ENCODE measurements around the gene DLEC1.

DNA sequence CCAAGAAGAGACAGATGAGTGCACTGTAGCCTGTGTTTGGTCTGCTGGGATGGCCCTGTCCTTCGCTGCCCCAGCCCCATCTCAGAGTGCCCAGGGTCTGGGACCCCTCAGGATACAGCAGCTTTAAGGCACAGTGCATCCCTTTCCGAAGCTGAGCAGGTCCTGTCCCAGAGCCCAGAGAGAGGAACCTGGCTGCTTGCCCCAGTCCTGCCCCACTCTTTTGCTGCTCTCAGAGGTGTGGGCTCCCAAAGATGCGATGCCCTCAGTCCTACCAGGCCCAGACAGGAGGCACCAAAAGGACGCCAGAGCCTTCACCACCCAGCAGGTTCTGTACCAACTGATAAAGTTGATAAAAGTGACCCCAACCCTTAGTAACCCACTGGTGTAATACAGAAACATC is 17.8 kb upstream of the DLEC1 start:
- TF ChIP-seq, protein P1, sequence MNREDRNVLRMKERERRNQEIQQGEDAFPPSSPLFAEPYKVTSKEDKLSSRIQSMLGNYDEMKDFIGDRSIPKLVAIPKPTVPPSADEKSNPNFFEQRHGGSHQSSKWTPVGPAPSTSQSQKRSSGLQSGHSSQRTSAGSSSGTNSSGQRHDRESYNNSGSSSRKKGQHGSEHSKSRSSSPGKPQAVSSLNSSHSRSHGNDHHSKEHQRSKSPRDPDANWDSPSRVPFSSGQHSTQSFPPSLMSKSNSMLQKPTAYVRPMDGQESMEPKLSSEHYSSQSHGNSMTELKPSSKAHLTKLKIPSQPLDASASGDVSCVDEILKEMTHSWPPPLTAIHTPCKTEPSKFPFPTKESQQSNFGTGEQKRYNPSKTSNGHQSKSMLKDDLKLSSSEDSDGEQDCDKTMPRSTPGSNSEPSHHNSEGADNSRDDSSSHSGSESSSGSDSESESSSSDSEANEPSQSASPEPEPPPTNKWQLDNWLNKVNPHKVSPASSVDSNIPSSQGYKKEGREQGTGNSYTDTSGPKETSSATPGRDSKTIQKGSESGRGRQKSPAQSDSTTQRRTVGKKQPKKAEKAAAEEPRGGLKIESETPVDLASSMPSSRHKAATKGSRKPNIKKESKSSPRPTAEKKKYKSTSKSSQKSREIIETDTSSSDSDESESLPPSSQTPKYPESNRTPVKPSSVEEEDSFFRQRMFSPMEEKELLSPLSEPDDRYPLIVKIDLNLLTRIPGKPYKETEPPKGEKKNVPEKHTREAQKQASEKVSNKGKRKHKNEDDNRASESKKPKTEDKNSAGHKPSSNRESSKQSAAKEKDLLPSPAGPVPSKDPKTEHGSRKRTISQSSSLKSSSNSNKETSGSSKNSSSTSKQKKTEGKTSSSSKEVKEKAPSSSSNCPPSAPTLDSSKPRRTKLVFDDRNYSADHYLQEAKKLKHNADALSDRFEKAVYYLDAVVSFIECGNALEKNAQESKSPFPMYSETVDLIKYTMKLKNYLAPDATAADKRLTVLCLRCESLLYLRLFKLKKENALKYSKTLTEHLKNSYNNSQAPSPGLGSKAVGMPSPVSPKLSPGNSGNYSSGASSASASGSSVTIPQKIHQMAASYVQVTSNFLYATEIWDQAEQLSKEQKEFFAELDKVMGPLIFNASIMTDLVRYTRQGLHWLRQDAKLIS (CRISPR knock-in tag; IDR thresholded peaks at IDR 0.05; ENCODE audit: borderline replicate concordance): no peak
- no peak for TF ChIP-seq ZBTB21 (CRISPR knock-in tag; IDR thresholded peaks at IDR 0.05; ENCODE audit: borderline replicate concordance)
- no peak for TF ChIP-seq CREB1 (CRISPR knock-in tag; IDR thresholded peaks at IDR 0.05)
- TF ChIP-seq, protein P2, sequence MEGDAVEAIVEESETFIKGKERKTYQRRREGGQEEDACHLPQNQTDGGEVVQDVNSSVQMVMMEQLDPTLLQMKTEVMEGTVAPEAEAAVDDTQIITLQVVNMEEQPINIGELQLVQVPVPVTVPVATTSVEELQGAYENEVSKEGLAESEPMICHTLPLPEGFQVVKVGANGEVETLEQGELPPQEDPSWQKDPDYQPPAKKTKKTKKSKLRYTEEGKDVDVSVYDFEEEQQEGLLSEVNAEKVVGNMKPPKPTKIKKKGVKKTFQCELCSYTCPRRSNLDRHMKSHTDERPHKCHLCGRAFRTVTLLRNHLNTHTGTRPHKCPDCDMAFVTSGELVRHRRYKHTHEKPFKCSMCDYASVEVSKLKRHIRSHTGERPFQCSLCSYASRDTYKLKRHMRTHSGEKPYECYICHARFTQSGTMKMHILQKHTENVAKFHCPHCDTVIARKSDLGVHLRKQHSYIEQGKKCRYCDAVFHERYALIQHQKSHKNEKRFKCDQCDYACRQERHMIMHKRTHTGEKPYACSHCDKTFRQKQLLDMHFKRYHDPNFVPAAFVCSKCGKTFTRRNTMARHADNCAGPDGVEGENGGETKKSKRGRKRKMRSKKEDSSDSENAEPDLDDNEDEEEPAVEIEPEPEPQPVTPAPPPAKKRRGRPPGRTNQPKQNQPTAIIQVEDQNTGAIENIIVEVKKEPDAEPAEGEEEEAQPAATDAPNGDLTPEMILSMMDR (IDR thresholded peaks at IDR 0.05): no peak
- no peak for TF ChIP-seq TEAD1 (CRISPR knock-in tag; IDR thresholded peaks at IDR 0.05)
- TF ChIP-seq ZNF232 (CRISPR knock-in tag; IDR thresholded peaks at IDR 0.05): no peak
- no peak for TF ChIP-seq ZNF423 (CRISPR knock-in tag; IDR thresholded peaks at IDR 0.05)

Measured in WTC11 (cell line).